ENCODE data around the gene BEST4.
"Not testable (repeated sequence)": the region's sequence is repeated elsewhere in the genome, so short reads cannot be mapped to it uniquely, and the experiment has no call there.

Gene BEST4

GRCh38 chr1:44776730-44777068, 11.3 kb downstream of the BEST4 start:
- no peak for DNase-seq

DNA sequence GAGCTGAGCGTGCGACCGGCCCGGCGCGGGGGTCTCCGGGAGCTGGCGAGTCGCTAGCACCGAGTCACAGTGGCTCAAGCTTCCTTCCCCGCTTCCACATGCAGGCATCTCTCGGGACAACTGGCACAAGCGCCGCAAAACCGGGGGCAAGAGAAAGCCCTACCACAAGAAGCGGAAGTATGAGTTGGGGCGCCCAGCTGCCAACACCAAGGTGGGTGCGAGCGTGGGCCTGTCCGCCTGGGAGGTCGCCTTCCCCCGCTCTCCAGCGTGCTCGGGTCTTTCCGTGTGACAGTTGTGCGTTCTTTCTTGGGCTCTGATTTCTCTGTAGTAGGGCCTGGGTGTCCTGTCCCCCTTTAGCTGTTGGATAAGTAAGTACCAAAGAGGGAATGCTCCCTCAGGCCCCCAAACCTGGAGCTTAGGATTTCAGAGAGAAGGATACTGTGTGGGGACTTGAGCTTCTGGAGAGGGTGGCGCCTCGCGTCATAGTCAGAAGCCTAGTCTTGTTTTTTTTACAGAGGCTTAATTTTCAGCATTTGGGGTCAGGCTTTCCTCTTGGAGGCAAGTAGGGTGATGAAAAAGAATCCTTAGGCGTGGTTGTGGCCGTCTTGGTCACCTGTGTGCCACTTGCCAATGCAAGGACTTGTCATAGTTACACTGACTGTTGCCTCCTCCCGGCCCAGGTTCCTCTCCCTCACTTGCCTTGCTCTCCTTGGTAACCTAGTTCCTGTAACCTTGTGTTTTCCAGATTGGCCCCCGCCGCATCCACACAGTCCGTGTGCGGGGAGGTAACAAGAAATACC, 11.8 kb downstream of the BEST4 start:
- peak; percentile 60 for DNase-seq

DNA sequence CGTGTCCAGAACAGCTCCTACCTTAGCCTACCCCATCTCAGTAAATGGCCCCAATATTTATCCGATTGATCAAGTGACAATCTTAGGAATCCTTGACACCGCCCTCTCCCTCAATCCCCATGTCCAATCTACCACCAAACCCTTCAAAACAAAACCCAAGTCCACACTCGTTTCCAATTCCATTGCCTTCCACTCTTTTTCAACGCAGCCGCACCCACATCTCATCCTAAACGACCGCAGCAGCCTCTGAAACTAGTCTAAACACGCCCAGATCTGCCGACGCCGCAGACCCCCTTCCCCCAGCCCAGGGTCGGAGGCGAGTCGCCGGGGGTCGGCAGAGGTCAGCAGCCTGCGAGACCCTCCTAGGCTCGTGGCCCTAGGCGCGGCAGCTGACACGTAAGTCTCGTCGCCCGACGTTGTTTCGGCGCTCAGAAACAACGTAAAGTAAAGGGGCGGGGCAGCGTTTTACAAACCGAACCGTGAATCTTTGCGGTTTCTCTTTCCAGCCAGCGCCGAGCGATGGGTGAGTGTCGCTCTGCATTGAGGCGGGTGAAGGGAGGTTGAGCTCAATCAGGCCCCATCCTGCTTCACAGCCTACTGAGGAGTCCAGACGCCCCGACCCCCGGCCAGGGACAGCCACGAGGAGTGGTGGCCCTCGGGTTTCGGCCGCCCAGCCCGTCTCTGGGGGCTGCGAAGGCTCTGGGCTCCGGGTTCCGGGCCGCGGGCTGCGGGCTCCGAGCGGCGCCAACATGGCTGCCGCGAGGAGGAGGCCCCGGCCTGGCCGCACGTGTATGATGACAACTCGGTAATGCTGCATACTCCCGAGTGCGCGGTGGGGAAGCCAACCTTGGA, 12.7 kb downstream of the BEST4 start, which contains the start of gene RPS8:
Gene RPS8 (plus strand): TSS at position 463 of the 852 bp plus-strand sequence. CDS start 57 bp downstream, at position 520.
- DNase-seq: peak; percentile 93

GRCh38 chr1:44766421-44766820, 21.5 kb downstream of the BEST4 start:
- DNase-seq: not testable (repeated sequence)

GRCh38 chr1:44760876-44761275, 27.1 kb downstream of the BEST4 start:
- DNase-seq: no peak

DNA sequence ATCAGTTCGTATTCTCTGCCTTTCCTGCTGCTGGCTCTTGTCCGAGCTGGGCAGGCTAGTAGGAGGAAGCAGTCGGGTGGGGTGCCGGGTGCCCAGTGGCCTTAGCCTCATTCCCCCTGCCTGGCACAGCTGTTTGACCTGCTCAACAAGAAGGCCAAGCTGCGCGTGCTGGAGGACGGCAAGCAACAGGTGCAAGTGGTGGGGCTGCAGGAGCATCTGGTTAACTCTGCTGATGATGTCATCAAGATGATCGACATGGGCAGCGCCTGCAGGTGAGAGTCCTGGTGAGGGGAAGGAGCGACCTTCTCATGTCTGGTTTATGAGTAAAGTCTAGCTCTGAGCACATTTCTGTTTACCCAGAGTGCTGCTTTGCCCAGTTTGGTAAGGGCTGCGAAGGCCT, 28.9 kb downstream of the BEST4 start:
- DNase-seq: no peak

DNA sequence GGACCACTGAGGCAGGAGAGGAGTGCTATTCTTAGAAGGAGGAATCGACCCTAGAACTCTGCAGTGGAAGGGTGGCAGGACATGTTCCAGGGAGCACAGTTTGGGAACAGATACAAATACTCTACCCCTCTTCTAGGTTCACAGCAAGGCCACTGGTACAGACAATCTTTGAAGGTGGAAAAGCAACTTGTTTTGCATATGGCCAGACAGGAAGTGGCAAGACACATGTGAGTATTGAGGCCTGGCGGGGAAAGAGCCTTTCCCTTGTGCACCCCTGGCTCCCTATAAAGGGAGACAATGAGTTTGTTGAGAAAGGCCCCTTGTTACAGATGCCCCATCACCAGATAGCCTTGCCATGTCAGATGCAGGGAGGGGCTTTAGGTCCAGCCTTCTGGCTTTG, 30.6 kb downstream of the BEST4 start:
- DNase-seq: no peak

GRCh38 chr1:44747878-44748277, 40.1 kb downstream of the BEST4 start:
- no peak for DNase-seq

DNA sequence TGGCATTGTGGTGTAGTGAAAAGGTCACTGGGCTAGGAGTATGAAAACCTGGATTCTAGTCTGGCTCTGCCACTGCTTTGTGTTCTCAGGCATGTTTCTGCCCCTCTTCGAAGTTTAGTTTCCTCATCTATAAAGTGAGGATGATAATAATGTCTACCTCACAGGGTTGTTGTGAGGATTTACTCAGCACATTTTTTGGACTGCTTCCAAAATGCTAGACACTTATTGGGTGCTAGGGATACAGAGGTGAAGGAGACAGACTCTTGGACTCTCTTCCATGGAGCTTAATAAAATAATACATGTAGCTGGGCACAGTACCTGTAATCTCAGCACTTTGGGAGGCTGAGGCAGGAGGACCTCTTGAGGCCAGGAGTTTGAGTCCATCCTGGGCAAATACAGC, 44.8 kb downstream of the BEST4 start:
- no peak for DNase-seq

- no peak for DNase-seq
Measured at GRCh38 chr1:44740179-44740617, 47.8 kb downstream of the BEST4 start.

DNA sequence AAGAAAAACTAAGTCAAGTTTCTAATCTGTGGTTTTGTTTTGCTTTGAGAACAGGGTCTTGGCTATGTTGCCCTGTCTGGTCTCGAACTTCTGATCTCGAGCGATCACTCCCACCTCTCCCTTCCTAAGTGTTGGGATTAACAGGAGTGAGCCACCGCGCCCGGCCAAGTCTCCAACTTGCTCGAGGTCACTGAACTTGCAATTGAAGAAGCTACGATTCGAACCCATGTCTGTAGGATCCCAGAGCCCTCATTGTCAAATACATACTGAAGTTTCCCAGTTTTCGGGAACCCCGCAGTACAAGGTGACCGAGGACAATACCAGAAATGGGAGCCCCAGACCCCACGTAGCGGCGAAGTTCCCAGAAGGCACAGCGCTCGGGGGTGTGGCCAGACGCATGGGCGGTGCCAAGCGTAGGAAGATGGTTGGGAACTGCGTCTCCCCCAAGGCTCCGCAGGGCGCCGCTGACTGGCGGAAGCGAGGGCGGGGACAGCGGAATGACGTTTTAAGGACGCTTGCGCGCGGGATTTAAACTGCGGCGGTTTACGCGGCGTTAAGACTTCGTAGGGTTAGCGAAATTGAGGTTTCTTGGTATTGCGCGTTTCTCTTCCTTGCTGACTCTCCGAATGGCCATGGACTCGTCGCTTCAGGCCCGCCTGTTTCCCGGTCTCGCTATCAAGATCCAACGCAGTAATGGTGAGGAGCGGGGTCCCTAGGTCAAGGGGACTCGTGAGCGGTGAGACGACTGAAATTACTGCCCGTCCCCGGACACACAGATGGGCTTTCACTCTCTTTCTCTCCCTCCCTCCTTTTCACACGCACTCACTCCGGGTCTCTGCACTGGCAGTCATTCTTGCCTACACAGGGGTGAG, 48.4 kb downstream of the BEST4 start, which contains the start of gene KIF2C:
Gene KIF2C (plus strand): TSS at position 531 of the 872 bp plus-strand sequence. CDS start 96 bp downstream, at position 627.
- peak; percentile 97 for DNase-seq

DNA sequence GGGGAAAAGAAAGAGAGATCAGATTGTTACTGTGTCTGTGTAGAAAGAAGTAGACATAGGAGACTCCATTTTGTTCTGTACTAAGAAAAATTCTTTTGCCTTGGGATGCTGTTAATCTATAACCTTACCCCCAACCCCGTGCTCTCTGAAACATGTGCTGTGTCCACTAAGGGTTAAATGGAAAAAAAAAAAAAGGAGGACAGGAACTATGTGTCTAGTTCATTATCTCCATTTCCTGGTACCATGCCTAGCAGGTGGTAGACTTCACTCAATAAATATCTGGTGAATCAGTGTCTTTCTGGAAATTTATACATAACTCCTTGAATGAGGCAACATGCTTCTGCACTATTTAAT, 49.0 kb downstream of the BEST4 start:
- DNase-seq: not testable (repeated sequence)

- no peak for DNase-seq
Measured at GRCh38 chr1:44735992-44736391, 52.0 kb downstream of the BEST4 start.

DNA sequence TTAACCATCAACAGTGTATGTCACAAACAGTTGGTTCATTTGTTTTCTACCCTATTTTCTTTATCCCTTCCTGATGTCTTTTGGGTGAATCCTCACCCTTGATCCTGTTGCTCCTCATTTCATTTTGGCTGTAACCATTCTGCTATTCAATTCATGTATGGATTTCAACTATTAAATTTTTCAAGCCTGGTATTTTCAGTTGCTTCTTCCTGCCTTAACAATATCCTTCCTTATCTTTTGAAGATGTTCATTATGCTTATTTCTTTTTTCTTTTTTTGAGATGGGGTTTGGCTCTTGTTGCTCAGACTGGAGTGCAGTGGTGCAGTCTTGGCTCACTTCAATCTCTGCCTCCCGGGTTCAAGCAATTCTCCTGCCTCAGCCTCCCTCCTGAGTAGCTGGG, 54.2 kb downstream of the BEST4 start:
- no peak for DNase-seq

Measured in CD4-positive, alpha-beta T cell treated with Interleukin-17A for 1 hour (primary cell).